H1 (cell line): Measurements from ENCODE around the gene APOBEC3F. TPM values are rescaled to one million over a fixed set of nuclear protein-coding genes. Genes with fewer than 3 reads are reported as not detected.

Experiments
- CTCF ChIA-PET: fragments of 300-600 bp; sonication (Branson Sonifier 250); formaldehyde crosslinking; loops from one replicate; lab custom pipeline; 2021; ENCODE audit not compliant: partially characterized antibody; lab: Charles Lee
- POLR2A ChIA-PET: fragments of 300-600 bp; sonication (Branson Sonifier 250); formaldehyde crosslinking; loops from one replicate; lab custom pipeline; 2021; ENCODE audit warnings: inconsistent platforms; ENCODE audit not compliant: partially characterized antibody; lab: Charles Lee
- DNase-seq, 2 experiments: peaks; one replicate each; pipeline versions ENCODE4 v3.0.0 to v3.0.0-alpha.2; 2010 to 2022; ENCODE audit warnings: low spot score in 2 of 2, low read depth in 1 of 2, mixed read lengths in 1 of 2
- FAIRE-seq: peaks from 2 replicates; lab custom pipeline; 2011; peaks lifted over from hg19 to GRCh38; lab: Jason Lieb, UNC
- H2AFZ ChIP-seq: 2 replicates; pipeline ENCODE4 v1.8.1; 2012; ENCODE audit warnings: low read length, inconsistent platforms
- H2AK5ac ChIP-seq: 2 replicates; pipeline ENCODE4 v1.6.1; 2013; ENCODE audit warnings: low read depth, low read length
- H2BK120ac ChIP-seq: replicated peaks from 2 replicates; pipeline ENCODE3; 2013; ENCODE audit warnings: low read depth, low read length, inconsistent platforms
- H2BK12ac ChIP-seq: 2 replicates; pipeline ENCODE4 v1.6.1; 2013; ENCODE audit warnings: low read depth, low read length
- H2BK15ac ChIP-seq: 2 replicates; pipeline ENCODE4 v1.6.1; 2013; ENCODE audit warnings: low read length
- H2BK20ac ChIP-seq: 2 replicates; pipeline ENCODE4 v1.6.1; 2013; ENCODE audit warnings: low read length
- H2BK5ac ChIP-seq: 2 replicates; pipeline ENCODE4 v1.6.1; 2013; ENCODE audit warnings: low read depth, low read length
- H3K14ac ChIP-seq: 2 replicates; pipeline ENCODE4 v1.6.1; 2013; ENCODE audit warnings: inconsistent platforms; ENCODE audit not compliant: insufficient read length
- H3K18ac ChIP-seq: 2 replicates; pipeline ENCODE4 v1.6.1; 2013; ENCODE audit warnings: low read length; ENCODE audit errors: extremely low read depth
- H3K23ac ChIP-seq: 2 replicates; pipeline ENCODE4 v1.6.1; 2013; ENCODE audit warnings: inconsistent platforms; ENCODE audit not compliant: insufficient read length
- H3K23me2 ChIP-seq: 2 replicates; pipeline ENCODE4 v1.6.1; 2013; ENCODE audit warnings: low read depth, low read length
- H3K27ac ChIP-seq: 2 replicates; pipeline ENCODE4 v1.6.1; 2011; ENCODE audit warnings: low read depth, low read length, inconsistent platforms
- H3K27me3 ChIP-seq, 4 experiments: replicated peaks in 1 of 4; 1 replicate in 1 of 4; 2 replicates in 3 of 4; pipeline versions ENCODE4 v1.6.1 to v1.8.1; 2011 to 2013; ENCODE audit warnings: low read length in 3 of 4, mild to moderate bottlenecking in 3 of 4, inconsistent platforms in 2 of 4, mixed read lengths in 2 of 4, moderate library complexity in 1 of 4; ENCODE audit not compliant: control insufficient read depth in 3 of 4, insufficient read depth in 3 of 4; ENCODE audit errors: extremely low read depth in 1 of 4
- H3K36me3 ChIP-seq, 4 experiments: 2 replicates each; pipeline versions ENCODE4 v1.6.1 to v1.8.1; 2011 to 2013; ENCODE audit warnings: mild to moderate bottlenecking in 4 of 4, low read length in 3 of 4, moderate library complexity in 2 of 4, control low read depth in 1 of 4, inconsistent platforms in 1 of 4; ENCODE audit not compliant: insufficient read depth in 4 of 4, control insufficient read depth in 2 of 4
- H3K4ac ChIP-seq: replicated peaks from 2 replicates; pipeline ENCODE3; 2013; ENCODE audit warnings: low read length, low read depth, mixed read lengths, inconsistent platforms; ENCODE audit not compliant: insufficient read length
- H3K4me1 ChIP-seq, 4 experiments: replicated peaks in 1 of 4; 1 replicate in 1 of 4; 2 replicates in 3 of 4; pipeline versions ENCODE4 v1.6.1 to v1.8.1; 2011 to 2013; ENCODE audit warnings: low read length in 3 of 4, inconsistent platforms in 2 of 4, mixed read lengths in 1 of 4; ENCODE audit not compliant: insufficient read depth in 4 of 4, control insufficient read depth in 3 of 4
- H3K4me2 ChIP-seq, 2 experiments: 2 replicates each; pipeline versions ENCODE4 v1.6.1 to v1.8.1; 2011 to 2013; ENCODE audit warnings: low read depth in 2 of 2, low read length in 2 of 2, control low read depth in 1 of 2, inconsistent platforms in 1 of 2, mild to moderate bottlenecking in 1 of 2; ENCODE audit not compliant: insufficient read depth in 1 of 2
- H3K4me3 ChIP-seq, 4 experiments: fragments of 200-600, 300-600 bp in 1 of 4; sonication (generic), shearing (Covaris generic), sonication (Bioruptor Twin) in 1 of 4; 2 replicates each; pipeline versions ENCODE4 v1.5.1 to v1.8.1; 2011 to 2016; ENCODE audit warnings: low read length in 4 of 4, low read depth in 3 of 4, control low read depth in 2 of 4, inconsistent platforms in 2 of 4, mild to moderate bottlenecking in 2 of 4, mixed read lengths in 1 of 4, moderate library complexity in 1 of 4; ENCODE audit not compliant: insufficient read depth in 2 of 4; ENCODE audit errors: extremely low read depth in 1 of 4
- H3K56ac ChIP-seq: replicated peaks from 2 replicates; pipeline ENCODE3; 2013; ENCODE audit warnings: low read depth, mild to moderate bottlenecking, mixed read lengths, low read length, inconsistent platforms; ENCODE audit not compliant: insufficient read length
- H3K79me1 ChIP-seq: 2 replicates; pipeline ENCODE4 v1.6.1; 2013; ENCODE audit warnings: low read depth, low read length, control low read depth
- H3K79me2 ChIP-seq, 2 experiments: 2 replicates each; pipeline versions ENCODE4 v1.6.1 to v1.8.1; 2012 to 2013; ENCODE audit warnings: low read length in 2 of 2, mild to moderate bottlenecking in 2 of 2, inconsistent platforms in 1 of 2; ENCODE audit not compliant: insufficient read depth in 2 of 2, control insufficient read depth in 1 of 2
- H3K9ac ChIP-seq, 4 experiments: replicated peaks in 1 of 4; 1 replicate in 1 of 4; 2 replicates in 3 of 4; pipeline versions ENCODE4 v1.6.1 to v1.8.1; 2011 to 2013; ENCODE audit warnings: low read depth in 3 of 4, low read length in 3 of 4, control low read depth in 2 of 4, mild to moderate bottlenecking in 2 of 4, moderate library complexity in 2 of 4, inconsistent platforms in 1 of 4; ENCODE audit errors: extremely low read depth in 1 of 4
- H3K9me3 ChIP-seq, 2 experiments: 2 replicates each; pipeline versions ENCODE4 v1.6.1 to v1.8.1; 2012 to 2013; ENCODE audit warnings: mild to moderate bottlenecking in 2 of 2, moderate library complexity in 2 of 2, control low read depth in 1 of 2, inconsistent platforms in 1 of 2, low read depth in 1 of 2, low read length in 1 of 2, mixed read lengths in 1 of 2; ENCODE audit not compliant: insufficient read depth in 2 of 2
- H4K20me1 ChIP-seq, 2 experiments: replicated peaks in 1 of 2; 2 replicates each; pipeline versions ENCODE3 to v1.8.1; 2011 to 2013; ENCODE audit warnings: inconsistent platforms in 2 of 2, low read length in 2 of 2, mild to moderate bottlenecking in 1 of 2; ENCODE audit not compliant: insufficient read depth in 2 of 2, control insufficient read depth in 1 of 2
- H4K5ac ChIP-seq: 2 replicates; pipeline ENCODE4 v1.6.1; 2013; ENCODE audit warnings: low read length, low read depth, mixed read lengths, inconsistent platforms; ENCODE audit not compliant: insufficient read length
- H4K8ac ChIP-seq: 2 replicates; pipeline ENCODE4 v1.8.0; 2013; ENCODE audit warnings: mild to moderate bottlenecking, moderate library complexity, low read length, inconsistent platforms; ENCODE audit not compliant: insufficient read depth; ENCODE audit errors: extremely low read depth
- H4K91ac ChIP-seq: replicated peaks from 2 replicates; pipeline ENCODE3; 2013; ENCODE audit warnings: low read length, mixed read lengths, inconsistent platforms; ENCODE audit not compliant: insufficient read length
- BACH1 ChIP-seq: IDR thresholded peaks from 2 replicates; pipeline ENCODE4 v1.6.1; 2012; ENCODE audit warnings: low read length, improper control_type of control experiment
- FOSL1 ChIP-seq: IDR thresholded peaks from 2 replicates; pipeline ENCODE4 v1.6.1; 2011; ENCODE audit warnings: mild to moderate bottlenecking, low read depth, low read length, moderate library complexity; ENCODE audit not compliant: insufficient read depth
- GTF2F1 ChIP-seq: IDR thresholded peaks from 2 replicates; pipeline ENCODE4 v1.6.1; 2012; ENCODE audit warnings: low read depth, low read length, improper control_type of control experiment, borderline replicate concordance
- JUN ChIP-seq: IDR thresholded peaks from 2 replicates; pipeline ENCODE4 v1.6.1; 2011; ENCODE audit warnings: low read depth, mild to moderate bottlenecking, improper control_type of control experiment, low read length
- PHF8 ChIP-seq: fragments of 200-600 bp; sonication (generic); conservative IDR thresholded peaks from 2 replicates; pipeline ENCODE4 v1.7.1; 2012; ENCODE audit warnings: low read depth, mild to moderate bottlenecking, inconsistent platforms, low read length, moderate library complexity
- RNF2 ChIP-seq: fragments of 200-900, 300-1000 bp; sonication (generic); IDR thresholded peaks from 2 replicates; pipeline ENCODE4 v1.7.1; 2016; ENCODE audit warnings: borderline replicate concordance, low read depth, mild to moderate bottlenecking, antibody characterized with exemption, low read length; ENCODE audit not compliant: poor library complexity, severe bottlenecking; ENCODE audit errors: missing control alignments
- SIN3A ChIP-seq, 2 experiments: IDR thresholded peaks in 1 of 2; conservative IDR thresholded peaks in 1 of 2; 2 replicates each; pipeline ENCODE4 v1.6.1; 2011 to 2012; ENCODE audit warnings: low read length in 2 of 2, improper control_type of control experiment in 1 of 2, low read depth in 1 of 2, mild to moderate bottlenecking in 1 of 2
- SP2 ChIP-seq: IDR thresholded peaks from 2 replicates; pipeline ENCODE4 v1.6.1; 2012; ENCODE audit warnings: mild to moderate bottlenecking, low read length, inconsistent platforms
- WGBS, 2 experiments: shearing (Covaris generic) in 1 of 2; methylation state at CpG; one replicate each; pipeline versions ENCODE4 v1.1.6 to v1.1.7; 2013 to 2015; ENCODE audit warnings: low lambda C conversion rate in 2 of 2, mixed read lengths in 2 of 2, inconsistent platforms in 1 of 2, low coverage in 1 of 2, missing lambda C conversion rate in 1 of 2; ENCODE audit not compliant: insufficient replicate concordance in 2 of 2, insufficient coverage in 1 of 2, insufficient read length in 1 of 2; ENCODE audit errors: extremely low coverage in 1 of 2, missing lambda C conversion rate in 1 of 2; 5-methylcytosine and 5-hydroxymethylcytosine counted together
- polyA plus RNA-seq, 7 experiments: library from polyadenylated mRNA; depleted of rRNA in 3 of 7; stranded (reverse) in 5 of 7; unstranded in 2 of 7; fragments of >200 nt in 5 of 7; fragments of 200-250 nt in 2 of 7; gene quantifications; 1 replicate in 5 of 7; 2 replicates in 1 of 7; 4 replicates in 1 of 7; pipeline versions ENCODE4 v1.2.1 to v1.2.3, GENCODE V29; 2011 to 2013; ENCODE audit warnings: missing spikeins in 2 of 7, mixed read lengths in 2 of 7
- total RNA-seq: library from RNA; stranded (reverse); fragmentation: NEBNext Ultra II Directional; extraction: Animal tissue kit (Norgen Biotek cat#: 25700); gene quantifications from 2 replicates; pipeline ENCODE4 v1.2.1, GENCODE V29; 2021

The APOBEC3F gene
- total and polyA plus RNA-seq, 2 of the 8 experiments (the other 6 are each of a cell fraction or from before 2014, with no cell fraction given) = 4.0 to 7.3 TPM

- Histone ChIP-seq H2BK12ac (0 out of 2 replicates have a peak overlapping the region, but pooled peaks have one; percentile 99), H3K36me3 (no peaks in the 10 kb centered on the region), H3K27ac (no peak overlapping the region), H2AFZ (no peak overlapping the region), H3K4me3 (no peak overlapping the region), H2BK120ac (no peak overlapping the region), H3K9me3 (no peaks in the 10 kb centered on the region), H3K79me1 (no peaks in the 10 kb centered on the region), H2BK20ac (0 out of 2 replicates have a peak overlapping the region, but pooled peaks have one; percentile 23), H4K20me1 (peaks cover 0 to 2% of the 10 kb centered on the region in 2 experiments), H3K27me3 (peaks cover 0 to 2% (median 0%) of the 10 kb centered on the region in 4 experiments; a peak in 2 of 7 replicates), H4K91ac (peak overlapping the region; percentile 99), H4K8ac (no peak overlapping the region), H3K56ac (no peak overlapping the region), H2BK5ac (peak overlapping the region; percentile 66; the same call in 1 of the 2 replicates), H3K79me2 (no peaks in the 10 kb centered on the region), H3K23me2 (peaks cover 2% of the 10 kb centered on the region; the same call in 1 of the 2 replicates), H3K9ac (peak overlapping the region in 1 of 4 experiments; percentile 44; a peak in 1 of 7 replicates), H2BK15ac (peak overlapping the region; percentile 100), H2AK5ac (peak overlapping the region; percentile 100), H4K5ac (peak overlapping the region; percentile 29), H3K14ac (no peak overlapping the region), H3K4ac (peak overlapping the region; percentile 85), H3K4me2 (no peak overlapping the region), H3K4me1 (peaks cover 0 to 8% (median 6%) of the 10 kb centered on the region in 4 experiments; a peak in 6 of 7 replicates), H3K18ac (no peak overlapping the region), H3K23ac (no peak overlapping the region)
- FAIRE-seq (no peak), DNase-seq (no peak)
- WGBS, 2 experiments = 88% methylated on average over 5 of the region's 5 CpGs; no CpG with 5 or more reads in 1 of the 2 experiments
- ChIA-PET POLR2A (interaction anchor here (0.7 to 2.0 kb wide), 6 partner anchors 10 to 230 kb away, joined by 3 to 8 read pairs (median 4); partner anchors contain the start of gene RPL3), CTCF (interaction anchor here (0.6 to 1.6 kb wide), 7 partner anchors 11 to 243 kb away, joined by 3 to 4 read pairs (median 3); no protein-coding TSS in a partner anchor)
- TF ChIP-seq BACH1 = no peak
- TF ChIP-seq SP2 = no peak
- no peak for TF ChIP-seq JUN
- no peak for TF ChIP-seq GTF2F1
- TF ChIP-seq FOSL1 = no peak
- TF ChIP-seq RNF2 = no peak
- no peak for TF ChIP-seq PHF8
- TF ChIP-seq SIN3A (conservative IDR thresholded peaks at IDR 0.05 in 1 of 2, IDR thresholded peaks at IDR 0.05 in 1 of 2; ENCODE audit: low read depth in 1 of 2, low read length in 2 of 2) = no peak
These were observed 48.0 kb downstream of the APOBEC3F start for GRCh38 chr22:39088685-39089032.
